ENCODE measurements around the gene GHR.

GHR gene

GRCh38 chr5:42487821-42488220, 64.6 kb downstream of the GHR start:
- H3F3A ChIP-seq (ENCODE audit: low read depth), result no peaks in the 10 kb centered on the region
- no peak overlapping the region for H3K4me3 ChIP-seq (ENCODE audit: low read length, poor library complexity, severe bottlenecking)
- no peaks in the 10 kb centered on the region for H3K4me1 ChIP-seq (ENCODE audit: insufficient read depth, low read length, poor library complexity, severe bottlenecking)
- H4K20me1 ChIP-seq (ENCODE audit: insufficient read depth, low read length, poor library complexity, severe bottlenecking), result no peaks in the 10 kb centered on the region
- H3K9me3 ChIP-seq (ENCODE audit: insufficient read depth, low read depth, low read length), result no peaks in the 10 kb centered on the region
- H3K79me2 ChIP-seq (ENCODE audit: insufficient read depth, low read length), result no peaks in the 10 kb centered on the region
- H2AFZ ChIP-seq (ENCODE audit: low read length), result no peak overlapping the region
- H3K36me3 ChIP-seq (ENCODE audit: insufficient read depth, low read length), result no peaks in the 10 kb centered on the region
- H3K9me2 ChIP-seq (replicated peaks; ENCODE audit: low read depth, low read length), result no peaks in the 10 kb centered on the region
- no peak overlapping the region for H3K9ac ChIP-seq (ENCODE audit: low read depth, low read length, poor library complexity, severe bottlenecking)
- H3K4me2 ChIP-seq (ENCODE audit: low read depth, low read length, poor library complexity, severe bottlenecking), result no peak overlapping the region
- TF ChIP-seq, protein P1, sequence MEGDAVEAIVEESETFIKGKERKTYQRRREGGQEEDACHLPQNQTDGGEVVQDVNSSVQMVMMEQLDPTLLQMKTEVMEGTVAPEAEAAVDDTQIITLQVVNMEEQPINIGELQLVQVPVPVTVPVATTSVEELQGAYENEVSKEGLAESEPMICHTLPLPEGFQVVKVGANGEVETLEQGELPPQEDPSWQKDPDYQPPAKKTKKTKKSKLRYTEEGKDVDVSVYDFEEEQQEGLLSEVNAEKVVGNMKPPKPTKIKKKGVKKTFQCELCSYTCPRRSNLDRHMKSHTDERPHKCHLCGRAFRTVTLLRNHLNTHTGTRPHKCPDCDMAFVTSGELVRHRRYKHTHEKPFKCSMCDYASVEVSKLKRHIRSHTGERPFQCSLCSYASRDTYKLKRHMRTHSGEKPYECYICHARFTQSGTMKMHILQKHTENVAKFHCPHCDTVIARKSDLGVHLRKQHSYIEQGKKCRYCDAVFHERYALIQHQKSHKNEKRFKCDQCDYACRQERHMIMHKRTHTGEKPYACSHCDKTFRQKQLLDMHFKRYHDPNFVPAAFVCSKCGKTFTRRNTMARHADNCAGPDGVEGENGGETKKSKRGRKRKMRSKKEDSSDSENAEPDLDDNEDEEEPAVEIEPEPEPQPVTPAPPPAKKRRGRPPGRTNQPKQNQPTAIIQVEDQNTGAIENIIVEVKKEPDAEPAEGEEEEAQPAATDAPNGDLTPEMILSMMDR (conservative IDR thresholded peaks at IDR 0.05; ENCODE audit: low read length), result no peak
- no peak for TF ChIP-seq EZH2phosphoT487 (IDR thresholded peaks at IDR 0.05; ENCODE audit: borderline replicate concordance)
- H3K27me3 ChIP-seq (ENCODE audit: insufficient read depth, low read length, poor library complexity, severe bottlenecking), result no peaks in the 10 kb centered on the region

- no peaks in the 10 kb centered on the region for H3K27me3 ChIP-seq (ENCODE audit: insufficient read depth, low read length, poor library complexity, severe bottlenecking)
- no peaks in the 10 kb centered on the region for H3F3A ChIP-seq (ENCODE audit: low read depth)
- no peak overlapping the region for H3K9ac ChIP-seq (ENCODE audit: low read depth, low read length, poor library complexity, severe bottlenecking)
- no peak overlapping the region for H3K4me3 ChIP-seq (ENCODE audit: low read length, poor library complexity, severe bottlenecking)
- TF ChIP-seq, protein P1 (conservative IDR thresholded peaks at IDR 0.05; ENCODE audit: low read length), result no peak
- TF ChIP-seq EZH2phosphoT487 (IDR thresholded peaks at IDR 0.05; ENCODE audit: borderline replicate concordance), result no peak
- H3K36me3 ChIP-seq (ENCODE audit: insufficient read depth, low read length), result no peaks in the 10 kb centered on the region
- H3K4me2 ChIP-seq (ENCODE audit: low read depth, low read length, poor library complexity, severe bottlenecking), result no peak overlapping the region
- H4K20me1 ChIP-seq (ENCODE audit: insufficient read depth, low read length, poor library complexity, severe bottlenecking), result no peaks in the 10 kb centered on the region
- H3K9me3 ChIP-seq (ENCODE audit: insufficient read depth, low read depth, low read length), result no peaks in the 10 kb centered on the region
- H3K79me2 ChIP-seq (ENCODE audit: insufficient read depth, low read length), result no peaks in the 10 kb centered on the region
- no peak overlapping the region for H2AFZ ChIP-seq (ENCODE audit: low read length)
- H3K4me1 ChIP-seq (ENCODE audit: insufficient read depth, low read length, poor library complexity, severe bottlenecking), result no peaks in the 10 kb centered on the region
- no peaks in the 10 kb centered on the region for H3K9me2 ChIP-seq (replicated peaks; ENCODE audit: low read depth, low read length)
These were observed 67.6 kb downstream of the GHR start for GRCh38 chr5:42490831-42491230.

DNA sequence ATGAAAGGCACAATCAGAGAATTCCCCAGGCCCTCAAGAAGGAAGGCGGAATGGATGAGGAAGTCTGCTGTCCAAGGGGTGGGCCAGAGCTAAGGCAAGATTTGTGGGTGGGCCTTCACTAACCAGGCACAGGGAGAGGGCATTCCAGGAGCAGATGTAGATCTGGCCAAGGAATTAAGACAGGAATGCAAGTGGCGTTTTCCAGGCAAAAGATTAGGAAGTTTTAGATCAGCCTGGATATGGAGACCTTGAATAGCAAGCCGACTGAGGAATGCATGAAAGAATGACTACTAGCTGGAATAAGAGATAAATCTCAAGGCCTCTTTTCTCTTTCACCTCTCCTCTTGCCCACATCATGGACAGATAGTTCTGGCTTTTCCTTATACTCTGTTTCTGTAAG, 68.5 kb downstream of the GHR start:
- Histone ChIP-seq H3K9ac (ENCODE audit: low read depth, low read length, poor library complexity, severe bottlenecking) (no peak overlapping the region), H3F3A (ENCODE audit: low read depth) (no peaks in the 10 kb centered on the region), H3K4me3 (ENCODE audit: low read length, poor library complexity, severe bottlenecking) (no peak overlapping the region), H3K79me2 (ENCODE audit: insufficient read depth, low read length) (no peaks in the 10 kb centered on the region), H3K9me3 (ENCODE audit: insufficient read depth, low read depth, low read length) (no peaks in the 10 kb centered on the region), H3K4me1 (ENCODE audit: insufficient read depth, low read length, poor library complexity, severe bottlenecking) (no peaks in the 10 kb centered on the region), H3K4me2 (ENCODE audit: low read depth, low read length, poor library complexity, severe bottlenecking) (no peak overlapping the region), H3K9me2 (replicated peaks; ENCODE audit: low read depth, low read length) (no peaks in the 10 kb centered on the region), H3K36me3 (ENCODE audit: insufficient read depth, low read length) (no peaks in the 10 kb centered on the region), H2AFZ (ENCODE audit: low read length) (no peak overlapping the region), H3K27me3 (ENCODE audit: insufficient read depth, low read length, poor library complexity, severe bottlenecking) (no peaks in the 10 kb centered on the region), H4K20me1 (ENCODE audit: insufficient read depth, low read length, poor library complexity, severe bottlenecking) (no peaks in the 10 kb centered on the region)
- no peak for TF ChIP-seq EZH2phosphoT487 (IDR thresholded peaks at IDR 0.05; ENCODE audit: borderline replicate concordance)
- TF ChIP-seq, protein P1 (conservative IDR thresholded peaks at IDR 0.05; ENCODE audit: low read length), result no peak

Data from Loucy (cell line).